GM12891 (cell line): Measurements from ENCODE around the gene ZNF69.
A peak's percentile ranks its signal among the peaks of the same experiment; 100 is the strongest.
"Not testable (repeated sequence)": the region's sequence is repeated elsewhere in the genome, so short reads cannot be mapped to it uniquely, and the experiment has no call there.

ENCODE experiments used
- DNase-seq: peaks from one replicate; pipeline ENCODE4 v3.0.0; 2011; ENCODE audit warnings: low spot score; ENCODE audit not compliant: insufficient read length
- FAIRE-seq: peaks from 2 replicates; lab custom pipeline; 2011; peaks lifted over from hg19 to GRCh38; lab: Jason Lieb, UNC
- PAX5 ChIP-seq: IDR thresholded peaks from 2 replicates; pipeline ENCODE4 v1.6.1; 2011; ENCODE audit warnings: low read length, moderate library complexity, mild to moderate bottlenecking; ENCODE audit not compliant: insufficient read depth, severe bottlenecking
- POLR2A ChIP-seq: IDR thresholded peaks from 2 replicates; pipeline ENCODE4 v1.6.1; 2011; ENCODE audit warnings: low read depth, low read length, control low read depth
- POLR2AphosphoS5 ChIP-seq: IDR thresholded peaks from 2 replicates; pipeline ENCODE4 v1.6.1; 2011; ENCODE audit warnings: low read depth, low read length, control low read depth
- POU2F2 ChIP-seq: IDR thresholded peaks from 2 replicates; pipeline ENCODE4 v1.6.1; 2011; ENCODE audit warnings: low read depth, mild to moderate bottlenecking, control low read depth, low read length, moderate library complexity
- SPI1 ChIP-seq: IDR thresholded peaks from 2 replicates; pipeline ENCODE4 v1.6.1; 2011; ENCODE audit warnings: low read depth, low read length, control low read depth
- TAF1 ChIP-seq: IDR thresholded peaks from 2 replicates; pipeline ENCODE4 v1.6.1; 2011; ENCODE audit warnings: low read depth, low read length, control low read depth

Gene ZNF69

DNA sequence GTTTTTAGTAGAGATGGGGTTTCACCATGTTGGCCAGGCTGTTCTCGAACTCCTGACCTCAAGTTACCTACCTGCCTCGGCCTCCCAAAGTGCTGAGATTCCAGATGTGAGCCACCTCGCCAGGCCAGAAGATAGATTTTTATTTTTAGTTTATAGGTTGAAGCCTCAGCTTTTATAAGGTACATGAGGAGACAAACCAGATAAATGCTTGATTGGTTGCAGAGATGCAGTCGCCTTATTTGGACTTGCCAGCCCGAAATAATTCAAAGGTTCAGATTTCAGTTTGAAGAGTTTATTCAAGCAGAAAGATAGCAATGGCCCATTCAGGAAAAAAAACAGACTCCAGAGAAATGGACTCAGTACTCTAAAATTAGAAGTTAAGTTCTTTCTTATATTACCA lies 3.1 kb downstream of the ZNF69 start:
- TF ChIP-seq POLR2AphosphoS5 (no peak), SPI1 (no peak), TAF1 (no peak), POU2F2 (no peak), PAX5 (no peak), POLR2A (no peak)
- FAIRE-seq (no peak), DNase-seq (no peak)

DNA sequence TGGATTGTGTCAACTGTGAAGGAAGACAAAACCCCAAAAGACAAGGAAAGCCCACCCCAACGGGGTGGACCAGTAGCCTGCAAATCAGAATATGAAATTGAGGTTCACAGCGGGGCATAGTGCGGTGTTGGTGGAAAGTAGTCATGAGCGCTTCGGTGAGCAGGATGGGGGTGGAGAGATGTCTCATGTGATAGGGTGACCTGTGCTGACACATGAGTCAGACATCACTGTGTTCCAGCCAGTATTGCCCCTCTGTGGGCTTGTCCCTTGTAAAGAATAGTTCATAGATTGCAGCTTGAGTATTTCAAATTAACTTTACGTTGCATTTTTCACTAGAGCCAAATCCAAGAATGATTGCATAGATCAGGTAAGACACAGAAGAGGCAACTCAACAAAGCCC lies 7.3 kb downstream of the ZNF69 start:
- DNase-seq: no peak
- no peak for TF ChIP-seq TAF1
- no peak for TF ChIP-seq POU2F2
- TF ChIP-seq POLR2AphosphoS5: no peak
- no peak for TF ChIP-seq PAX5
- TF ChIP-seq POLR2A: no peak
- TF ChIP-seq SPI1: no peak
- no peak for FAIRE-seq

DNA sequence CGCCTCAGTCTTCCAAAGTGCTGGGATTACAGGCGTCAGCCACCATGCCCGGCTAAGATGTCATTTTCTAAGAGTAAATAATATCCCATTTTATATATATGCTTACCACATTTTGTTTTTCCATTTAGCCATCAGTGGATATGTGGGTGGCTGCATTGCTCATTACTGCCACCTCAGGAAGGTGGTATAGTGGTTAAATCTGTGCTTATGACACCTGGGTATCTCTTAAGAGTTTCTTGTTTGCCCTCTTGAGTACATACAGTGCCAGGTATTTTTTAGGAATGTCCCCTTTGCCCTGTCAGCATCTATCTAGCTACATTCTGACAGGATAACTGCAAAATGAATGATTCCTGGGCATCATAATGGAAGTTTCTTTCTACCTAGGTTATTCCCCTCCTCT lies 14.6 kb downstream of the ZNF69 start:
- DNase-seq (no peak), FAIRE-seq (no peak)
- TF ChIP-seq PAX5 (no peak), POLR2AphosphoS5 (no peak), POU2F2 (no peak), SPI1 (no peak), TAF1 (no peak), POLR2A (no peak)

DNA sequence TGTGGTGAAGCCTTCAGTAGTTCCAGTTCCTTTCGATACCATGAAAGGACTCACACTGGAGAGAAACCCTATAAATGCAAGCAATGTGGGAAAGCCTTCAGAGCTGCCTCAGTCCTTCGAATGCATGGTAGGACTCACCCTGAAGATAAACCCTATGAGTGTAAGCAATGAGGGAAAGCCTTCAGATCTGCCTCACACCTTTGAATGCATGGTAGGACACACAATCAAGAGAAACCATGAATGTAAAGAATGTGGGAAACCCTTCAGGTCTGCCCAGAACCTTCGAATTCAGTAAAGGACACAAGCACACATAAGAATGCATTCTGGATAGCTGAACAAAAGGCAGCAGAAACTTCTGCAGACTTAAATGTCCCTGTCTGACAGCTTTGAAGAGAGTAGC lies 18.3 kb downstream of the ZNF69 start:
- DNase-seq (no peak), FAIRE-seq (no peak)
- TF ChIP-seq SPI1 (no peak), POLR2A (no peak), POLR2AphosphoS5 (no peak), PAX5 (no peak), TAF1 (no peak), POU2F2 (no peak)

DNA sequence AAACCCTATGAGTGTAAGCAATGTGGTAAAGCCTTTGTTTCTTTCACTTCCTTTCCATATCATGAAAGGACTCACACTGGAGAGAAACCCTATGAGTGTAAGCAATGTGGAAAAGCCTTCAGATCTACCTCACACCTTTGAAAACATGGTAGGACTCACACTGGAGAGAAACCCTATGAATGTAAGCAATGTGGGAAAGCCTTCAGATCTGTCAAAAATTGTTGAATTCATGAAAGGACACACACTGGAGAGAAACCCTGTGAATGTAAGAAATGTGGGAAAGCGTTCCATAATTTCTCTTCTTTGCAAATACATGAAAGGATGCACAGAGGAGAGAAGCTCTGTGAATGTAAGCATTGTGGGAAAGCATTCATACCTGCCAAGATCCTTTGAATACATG lies 24.4 kb downstream of the ZNF69 start:
- not testable (repeated sequence) for DNase-seq, FAIRE-seq

DNA sequence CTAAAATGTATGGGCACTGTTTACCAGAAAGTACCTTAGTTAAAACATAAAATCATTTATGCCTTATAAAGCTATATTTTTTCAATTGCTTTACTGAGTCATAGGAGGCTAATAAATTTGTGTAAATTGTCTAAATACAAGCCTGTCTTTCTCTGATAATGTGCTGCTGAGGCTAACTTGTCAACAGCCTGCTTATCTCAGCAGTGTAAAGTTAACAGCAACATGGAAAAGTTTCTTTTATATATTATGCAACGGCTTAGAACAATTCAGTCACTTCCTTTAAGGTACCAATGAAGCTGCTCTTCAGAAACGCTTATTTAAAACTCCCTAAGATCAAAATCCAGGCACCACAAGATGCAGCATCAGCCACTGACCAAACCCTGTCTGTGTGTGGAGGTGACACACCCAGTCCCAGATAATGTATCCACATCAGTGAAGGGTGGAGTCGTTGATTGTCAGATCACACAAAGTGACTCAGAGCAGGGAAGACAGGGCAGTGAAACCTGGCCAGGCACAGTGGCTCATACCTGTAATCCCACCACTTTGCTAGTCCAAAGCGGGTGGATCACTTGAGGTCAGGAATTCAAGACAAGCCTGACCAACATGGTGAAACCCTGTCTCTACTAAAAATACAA lies 27.0 kb downstream of the ZNF69 start:
- not testable (repeated sequence) for FAIRE-seq, DNase-seq

DNA sequence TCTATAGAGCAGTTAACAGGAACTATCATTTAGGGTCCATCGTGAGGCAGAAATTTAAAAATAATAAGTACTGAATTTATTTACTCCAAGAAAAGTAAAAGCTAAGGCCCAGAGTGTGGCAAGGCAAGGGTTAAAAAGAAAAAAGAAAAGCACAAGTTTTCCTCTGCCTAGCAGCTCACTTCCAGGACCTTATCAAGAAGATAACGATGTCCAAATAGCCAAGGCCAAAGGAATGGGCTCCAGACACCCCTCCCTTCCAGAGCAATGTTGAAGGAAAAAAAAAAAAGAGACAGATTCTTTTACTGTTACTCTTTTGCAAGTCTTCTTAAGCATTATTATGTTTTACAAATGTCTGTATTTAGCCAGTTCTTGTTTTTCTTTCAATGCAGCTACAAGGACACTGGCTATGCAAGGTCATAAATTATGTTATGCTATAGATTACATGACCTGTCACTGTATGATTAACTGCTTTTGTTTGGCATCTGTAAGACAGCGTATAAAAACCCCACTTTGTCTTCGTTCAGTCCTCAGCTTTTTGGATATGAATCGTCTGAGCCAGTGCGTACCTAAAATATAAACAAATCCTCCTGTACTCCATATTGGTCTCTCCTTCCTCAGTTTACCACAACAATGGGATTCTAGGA lies 34.4 kb downstream of the ZNF69 start:
- TF ChIP-seq PAX5: no peak
- no peak for TF ChIP-seq POLR2AphosphoS5
- TF ChIP-seq TAF1: no peak
- no peak for TF ChIP-seq POLR2A
- no peak for FAIRE-seq
- no peak for DNase-seq

DNA sequence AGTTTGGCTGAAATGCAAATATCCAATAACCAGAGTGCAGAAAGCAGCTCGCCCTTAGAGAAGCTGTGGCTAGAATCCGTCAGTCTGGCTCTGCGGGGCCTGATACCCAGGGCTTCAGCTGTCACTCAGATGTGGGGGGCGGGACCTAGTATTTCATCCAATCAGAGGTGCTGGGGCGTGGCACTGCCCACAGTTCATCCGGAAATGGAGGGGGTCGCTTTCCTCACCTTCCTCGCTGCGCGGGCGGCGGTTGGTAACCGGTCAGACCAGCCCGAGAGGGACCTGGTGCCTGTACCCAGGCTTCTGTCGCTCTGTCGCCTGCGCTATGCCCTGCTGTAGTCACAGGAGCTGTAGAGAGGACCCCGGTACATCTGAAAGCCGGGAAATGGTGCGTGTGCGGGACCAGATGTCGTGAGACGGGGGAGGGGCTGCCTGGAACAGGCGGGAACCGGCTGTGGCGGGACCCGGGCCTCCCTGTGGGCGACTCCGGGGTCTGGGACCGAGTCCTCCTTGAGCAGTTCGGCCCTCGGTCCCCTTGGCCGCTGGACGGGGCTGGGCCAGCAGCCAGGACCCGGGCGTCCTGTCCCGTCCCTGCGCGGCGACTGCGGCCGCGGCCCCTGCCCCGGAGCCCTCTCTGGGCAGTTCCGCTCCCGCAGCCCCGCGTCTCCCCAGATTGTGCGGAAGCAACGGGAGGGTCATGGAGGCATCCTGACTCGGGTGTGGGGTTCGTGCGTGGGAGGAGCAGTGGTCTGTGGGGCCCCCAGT lies 37.5 kb downstream of the ZNF69 start, which contains the start of gene ZNF700:
Gene ZNF700 (plus strand): TSS at position 222 of the 765 bp plus-strand sequence. CDS start 104 bp downstream, at position 326.
- TF ChIP-seq POLR2A: peak; percentile 89; the same call in 1 of the 2 replicates
- peak; percentile 56; the same call in 1 of the 2 replicates for TF ChIP-seq POU2F2
- TF ChIP-seq PAX5: no peak
- 0 out of 2 replicates have a peak, but pooled peaks have one; percentile 29 for TF ChIP-seq SPI1
- TF ChIP-seq TAF1: peak; percentile 90
- TF ChIP-seq POLR2AphosphoS5: peak; percentile 89
- FAIRE-seq (no peak), DNase-seq (peak; percentile 73)

DNA sequence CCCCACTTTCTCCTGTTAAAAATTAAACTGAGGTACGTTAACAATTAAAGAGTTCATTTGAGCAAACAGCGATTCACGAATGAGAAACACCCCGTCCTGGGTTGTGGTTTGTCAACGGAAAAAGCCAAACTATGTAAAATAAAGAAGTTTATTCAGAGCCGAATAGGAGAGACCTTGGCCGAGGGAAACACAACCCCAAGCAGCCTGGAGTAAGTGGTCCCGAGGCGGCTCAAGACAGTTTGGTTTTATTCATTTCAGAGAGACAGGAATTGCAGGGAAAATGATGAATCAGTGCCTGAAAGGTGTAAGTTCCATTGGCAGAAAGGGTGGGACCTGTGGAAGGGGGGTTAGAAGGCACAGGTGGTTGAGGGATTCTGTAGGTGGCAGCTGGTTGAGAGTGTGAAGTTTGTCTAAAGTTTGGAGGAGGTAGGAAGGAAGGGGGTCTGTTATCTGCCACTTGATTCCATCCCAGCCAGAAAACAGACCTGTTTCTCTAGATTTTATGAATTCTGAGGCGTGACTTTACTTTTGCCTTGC lies 38.1 kb downstream of the ZNF69 start:
- FAIRE-seq, DNase-seq: not testable (repeated sequence)

DNA sequence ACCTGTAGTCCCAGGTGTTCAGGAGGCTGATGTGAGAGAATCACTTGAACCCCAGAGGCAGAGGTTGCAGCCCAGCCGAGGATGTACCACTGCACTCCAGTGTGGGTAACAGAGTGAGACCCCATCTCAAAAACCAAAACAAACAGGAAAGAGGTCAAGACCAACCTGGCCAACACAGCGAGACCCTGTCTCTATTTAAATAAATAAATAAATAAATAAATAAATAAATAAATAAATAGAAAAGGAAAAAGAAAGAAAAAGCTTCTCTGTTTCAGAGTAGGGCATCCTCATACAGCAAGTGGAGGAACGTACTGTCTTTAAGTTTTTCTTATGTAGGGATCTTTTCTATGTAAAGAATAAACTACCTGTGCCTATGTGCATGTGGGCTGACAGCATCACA lies 39.6 kb downstream of the ZNF69 start:
- FAIRE-seq (no peak), DNase-seq (no peak)
- TF ChIP-seq POLR2A (no peak), PAX5 (no peak)
